ENCODE measurements around the gene FYB1. TPM values are rescaled to one million over a fixed set of nuclear protein-coding genes. Genes with fewer than 3 reads are reported as not detected.

FYB1 gene
- total RNA-seq, 2 donors from 2014 or later: 95.7 to 153 TPM

DNA sequence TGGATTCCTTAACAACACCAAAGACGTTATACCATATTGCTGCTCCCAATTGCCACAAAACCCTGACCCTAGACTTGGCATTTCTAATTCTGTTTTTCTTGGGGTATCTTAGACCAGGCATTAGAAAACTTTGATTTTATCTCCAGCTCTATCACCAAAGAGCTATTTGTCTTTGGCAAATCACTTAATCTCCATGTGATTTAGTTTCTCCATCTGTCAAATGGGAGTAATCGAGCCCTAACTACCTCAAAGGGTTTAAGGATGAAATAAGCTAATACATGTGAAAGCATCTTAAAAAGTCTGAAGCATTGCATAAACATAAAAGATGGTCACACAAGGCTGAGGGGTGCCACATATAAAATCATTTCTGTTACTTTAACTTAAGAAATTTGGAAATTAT is 60.6 kb downstream of the FYB1 start:
- H3K36me3 Mint-ChIP-seq (ENCODE audit: low read depth): peaks cover 30% of the 10 kb centered on the region
- no peaks in the 10 kb centered on the region for H3K27me3 Mint-ChIP-seq
- peaks cover 58% of the 10 kb centered on the region for H3K4me1 Mint-ChIP-seq
- peak overlapping the region; percentile 57 for H3K27ac Mint-ChIP-seq
- peak overlapping the region; percentile 73 for H3K4me3 Mint-ChIP-seq
- no peaks in the 10 kb centered on the region for H3K9me3 Mint-ChIP-seq
- no peak for ATAC-seq (replicated peaks)

DNA sequence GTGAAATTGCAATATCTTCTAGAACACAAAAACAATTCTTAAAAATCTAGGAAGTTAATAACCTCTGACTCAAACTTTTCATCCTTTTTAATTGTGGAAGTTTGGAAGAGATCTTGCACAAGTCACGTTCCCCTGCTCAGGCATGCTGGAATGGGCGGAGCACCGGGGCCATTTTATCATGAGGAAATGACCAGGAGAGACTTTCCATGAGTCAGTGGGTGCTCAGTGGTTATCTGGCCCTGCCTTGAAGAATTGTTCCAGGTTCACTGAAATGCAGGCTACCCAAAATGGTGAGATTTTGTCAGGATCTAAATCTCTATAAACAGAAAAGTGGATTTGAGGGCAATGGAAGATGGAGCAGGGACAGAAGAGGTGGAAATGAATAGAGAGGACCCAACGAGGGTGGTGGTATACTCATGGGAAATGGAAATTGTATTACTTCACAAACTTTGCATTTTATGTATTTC is 61.2 kb downstream of the FYB1 start:
- H3K4me3 Mint-ChIP-seq: peak overlapping the region; percentile 73
- H3K27ac Mint-ChIP-seq: peak overlapping the region; percentile 57
- peak; percentile 46 for ATAC-seq (replicated peaks)
- peaks cover 36% of the 10 kb centered on the region for H3K36me3 Mint-ChIP-seq (ENCODE audit: low read depth)
- H3K27me3 Mint-ChIP-seq: no peaks in the 10 kb centered on the region
- H3K4me1 Mint-ChIP-seq: peaks cover 56% of the 10 kb centered on the region
- no peaks in the 10 kb centered on the region for H3K9me3 Mint-ChIP-seq

GRCh38 chr5:39157701-39158100 is 61.7 kb downstream of the FYB1 start:
- peaks cover 59% of the 10 kb centered on the region for H3K4me1 Mint-ChIP-seq
- peaks cover 41% of the 10 kb centered on the region for H3K36me3 Mint-ChIP-seq (ENCODE audit: low read depth)
- H3K9me3 Mint-ChIP-seq: no peaks in the 10 kb centered on the region
- peak overlapping the region; percentile 73 for H3K4me3 Mint-ChIP-seq
- no peaks in the 10 kb centered on the region for H3K27me3 Mint-ChIP-seq
- peak; percentile 25 for ATAC-seq (replicated peaks)
- H3K27ac Mint-ChIP-seq: peak overlapping the region; percentile 57

DNA sequence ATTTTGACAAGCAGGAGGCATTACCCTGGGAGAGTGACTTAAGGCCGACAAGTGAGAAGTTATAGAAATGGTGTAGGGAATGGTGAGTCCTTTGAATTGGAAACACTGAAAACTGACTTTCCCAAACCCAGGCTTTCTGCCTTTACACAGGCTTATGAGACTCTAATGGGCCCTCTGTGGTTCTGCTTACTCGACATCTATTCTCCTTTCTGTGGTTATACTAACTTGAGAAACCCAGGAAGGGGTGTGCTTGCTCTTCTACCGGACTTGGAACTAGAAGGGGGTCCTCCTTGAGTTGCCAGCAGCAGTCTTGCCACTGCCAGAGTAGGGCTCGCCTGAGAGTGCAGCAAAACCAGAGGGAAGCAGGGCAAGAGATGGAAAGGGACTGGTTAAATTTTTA is 63.3 kb downstream of the FYB1 start:
- Mint-ChIP-seq H3K9me3 (no peaks in the 10 kb centered on the region), H3K27me3 (no peaks in the 10 kb centered on the region), H3K27ac (peak overlapping the region; percentile 73), H3K4me3 (peak overlapping the region; percentile 73), H3K36me3 (ENCODE audit: low read depth) (peaks cover 49% of the 10 kb centered on the region), H3K4me1 (peaks cover 64% of the 10 kb centered on the region)
- peak; percentile 13 for ATAC-seq (replicated peaks)

GRCh38 chr5:39151745-39152144 is 67.6 kb downstream of the FYB1 start:
- Mint-ChIP-seq H3K9me3 (no peaks in the 10 kb centered on the region), H3K27me3 (no peaks in the 10 kb centered on the region), H3K4me3 (peak overlapping the region; percentile 73), H3K36me3 (ENCODE audit: low read depth) (peaks cover 65% of the 10 kb centered on the region), H3K27ac (peak overlapping the region; percentile 73), H3K4me1 (peaks cover 45% of the 10 kb centered on the region)
- ATAC-seq (replicated peaks): no peak

DNA sequence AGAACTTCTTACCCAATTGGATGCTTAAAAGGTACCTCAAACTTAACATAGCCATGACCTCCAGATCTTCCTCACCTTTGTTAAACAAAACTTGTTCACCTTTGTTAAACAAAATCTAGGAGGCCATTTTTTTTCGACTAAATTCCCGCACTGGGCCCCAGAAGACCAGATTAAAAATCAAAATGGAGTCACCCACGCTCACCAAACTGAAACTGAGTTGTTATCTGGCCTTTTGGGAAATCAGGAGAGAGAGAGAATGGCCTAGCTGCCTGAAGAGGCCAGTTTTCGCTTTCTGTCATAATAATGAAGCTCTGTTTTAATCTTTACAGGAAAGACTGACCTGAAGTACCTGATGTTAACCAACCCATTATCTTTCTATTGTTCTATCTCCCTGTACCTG is 69.4 kb downstream of the FYB1 start:
- no peaks in the 10 kb centered on the region for H3K27me3 Mint-ChIP-seq
- no peaks in the 10 kb centered on the region for H3K9me3 Mint-ChIP-seq
- no peak for ATAC-seq (replicated peaks)
- H3K27ac Mint-ChIP-seq: peak overlapping the region; percentile 73
- peaks cover 41% of the 10 kb centered on the region for H3K4me1 Mint-ChIP-seq
- peaks cover 62% of the 10 kb centered on the region for H3K36me3 Mint-ChIP-seq (ENCODE audit: low read depth)
- peak overlapping the region; percentile 73 for H3K4me3 Mint-ChIP-seq

- Mint-ChIP-seq H3K36me3 (ENCODE audit: low read depth) (peaks cover 61% of the 10 kb centered on the region), H3K9me3 (no peaks in the 10 kb centered on the region), H3K4me3 (peak overlapping the region; percentile 73), H3K27me3 (no peaks in the 10 kb centered on the region), H3K4me1 (peaks cover 39% of the 10 kb centered on the region), H3K27ac (peak overlapping the region; percentile 73)
- peak; percentile 34 for ATAC-seq (replicated peaks)
These were observed 70.3 kb downstream of the FYB1 start for GRCh38 chr5:39148983-39149534.

- Mint-ChIP-seq H3K27ac (peak overlapping the region; percentile 42), H3K4me1 (peaks cover 27% of the 10 kb centered on the region), H3K27me3 (no peaks in the 10 kb centered on the region), H3K36me3 (ENCODE audit: low read depth) (peaks cover 42% of the 10 kb centered on the region), H3K9me3 (no peaks in the 10 kb centered on the region), H3K4me3 (peak overlapping the region; percentile 15)
- peak; percentile 21 for ATAC-seq (replicated peaks)
These were observed 72.4 kb downstream of the FYB1 start for GRCh38 chr5:39146831-39147540.

DNA sequence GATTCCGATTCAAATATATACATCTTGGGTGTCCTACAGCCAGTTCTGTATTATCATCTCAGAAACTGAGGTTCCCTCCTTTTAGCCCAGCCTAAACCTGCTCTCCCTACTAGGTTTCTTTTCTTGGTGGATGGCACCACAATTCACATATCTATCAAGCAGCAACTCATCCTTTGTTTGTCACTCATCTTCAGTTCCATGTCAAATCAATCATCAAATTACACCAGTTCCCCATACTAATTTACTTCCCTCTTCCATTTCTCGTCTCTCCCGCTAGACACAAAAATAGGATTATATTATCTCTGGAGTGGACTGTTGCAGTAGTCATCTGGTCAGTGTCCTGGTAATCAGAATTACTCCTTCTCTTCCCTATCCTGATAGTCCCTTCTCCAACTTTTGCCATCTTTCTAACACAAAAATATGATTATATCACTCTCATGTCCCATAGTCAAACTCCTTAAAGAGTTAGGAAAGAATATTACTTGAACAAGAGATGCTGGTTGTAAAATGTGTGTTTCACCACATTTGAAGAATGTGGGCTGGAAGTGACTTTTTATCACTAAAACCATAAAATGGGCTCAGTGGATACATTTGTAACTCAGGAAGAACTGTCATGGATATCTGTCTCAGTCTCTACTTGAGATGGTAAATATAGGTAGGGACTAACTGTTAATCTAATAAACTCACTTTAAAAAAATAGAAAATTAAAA is 76.1 kb downstream of the FYB1 start:
- peaks cover 11% of the 10 kb centered on the region for H3K4me1 Mint-ChIP-seq
- ATAC-seq (replicated peaks): no peak
- H3K27me3 Mint-ChIP-seq: no peaks in the 10 kb centered on the region
- H3K27ac Mint-ChIP-seq: no peak overlapping the region
- peaks cover 13% of the 10 kb centered on the region for H3K36me3 Mint-ChIP-seq (ENCODE audit: low read depth)
- no peak overlapping the region for H3K4me3 Mint-ChIP-seq
- no peaks in the 10 kb centered on the region for H3K9me3 Mint-ChIP-seq

DNA sequence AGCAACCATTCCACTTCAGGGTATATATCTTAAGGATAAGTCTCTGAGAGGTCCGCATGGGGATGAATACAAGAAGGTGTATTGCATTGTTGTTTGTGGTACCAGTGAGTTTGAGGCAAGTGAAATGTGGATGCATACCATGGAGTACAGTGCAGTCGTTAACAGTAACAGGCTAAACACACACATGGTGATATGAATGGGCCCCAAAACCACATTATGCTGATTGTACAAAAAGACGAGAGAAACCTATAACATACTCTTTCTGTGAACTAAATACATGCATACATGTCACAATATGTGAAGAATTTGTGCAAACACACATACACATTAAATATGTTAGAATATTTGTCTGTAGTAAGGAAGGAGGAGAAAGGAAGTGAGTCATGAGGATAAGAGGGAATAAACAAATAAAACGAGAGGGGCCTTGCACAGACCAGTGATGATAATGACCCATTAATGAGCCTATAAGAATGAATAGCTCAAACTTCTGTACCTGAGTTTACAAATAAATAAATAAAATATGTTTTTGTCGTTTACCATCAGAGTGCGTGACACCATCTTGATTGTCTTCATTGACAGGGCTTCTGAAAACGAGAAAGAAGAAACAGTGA is 78.7 kb downstream of the FYB1 start:
- peak overlapping the region; percentile 42 for H3K27ac Mint-ChIP-seq

DNA sequence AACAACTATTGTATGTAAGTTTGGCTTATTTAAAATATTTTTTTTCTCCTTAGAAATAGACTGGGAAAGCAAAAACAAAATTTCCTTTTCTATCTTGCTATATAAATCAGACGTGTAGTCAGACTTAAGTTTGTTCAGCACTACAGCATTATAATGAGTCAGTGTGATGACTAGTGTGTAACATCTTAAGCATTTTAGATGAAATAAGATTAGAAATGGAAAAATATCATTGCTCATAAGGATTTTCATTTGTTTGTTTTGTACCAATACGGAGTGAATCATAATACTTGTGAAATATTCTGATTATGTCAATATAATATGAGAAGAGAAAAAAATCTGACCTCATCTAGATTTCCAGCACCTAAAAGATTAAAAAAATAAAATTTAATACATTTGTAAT is 80.5 kb downstream of the FYB1 start:
- no peak overlapping the region for H3K27ac Mint-ChIP-seq
- peak; percentile 46 for ATAC-seq (replicated peaks)
- no peaks in the 10 kb centered on the region for H3K9me3 Mint-ChIP-seq
- peak overlapping the region; percentile 55 for H3K4me3 Mint-ChIP-seq
- peaks cover 20% of the 10 kb centered on the region for H3K4me1 Mint-ChIP-seq
- peaks cover 42% of the 10 kb centered on the region for H3K36me3 Mint-ChIP-seq (ENCODE audit: low read depth)
- no peaks in the 10 kb centered on the region for H3K27me3 Mint-ChIP-seq

More for the DNA sequence above, 78.7 kb downstream of the FYB1 start:
- peak overlapping the region; percentile 27 for H3K4me3 Mint-ChIP-seq
- no peaks in the 10 kb centered on the region for H3K27me3 Mint-ChIP-seq
- peaks cover 20% of the 10 kb centered on the region for H3K4me1 Mint-ChIP-seq
- peaks cover 32% of the 10 kb centered on the region for H3K36me3 Mint-ChIP-seq (ENCODE audit: low read depth)
- H3K9me3 Mint-ChIP-seq: no peaks in the 10 kb centered on the region
- ATAC-seq (replicated peaks): peak; percentile 25

DNA sequence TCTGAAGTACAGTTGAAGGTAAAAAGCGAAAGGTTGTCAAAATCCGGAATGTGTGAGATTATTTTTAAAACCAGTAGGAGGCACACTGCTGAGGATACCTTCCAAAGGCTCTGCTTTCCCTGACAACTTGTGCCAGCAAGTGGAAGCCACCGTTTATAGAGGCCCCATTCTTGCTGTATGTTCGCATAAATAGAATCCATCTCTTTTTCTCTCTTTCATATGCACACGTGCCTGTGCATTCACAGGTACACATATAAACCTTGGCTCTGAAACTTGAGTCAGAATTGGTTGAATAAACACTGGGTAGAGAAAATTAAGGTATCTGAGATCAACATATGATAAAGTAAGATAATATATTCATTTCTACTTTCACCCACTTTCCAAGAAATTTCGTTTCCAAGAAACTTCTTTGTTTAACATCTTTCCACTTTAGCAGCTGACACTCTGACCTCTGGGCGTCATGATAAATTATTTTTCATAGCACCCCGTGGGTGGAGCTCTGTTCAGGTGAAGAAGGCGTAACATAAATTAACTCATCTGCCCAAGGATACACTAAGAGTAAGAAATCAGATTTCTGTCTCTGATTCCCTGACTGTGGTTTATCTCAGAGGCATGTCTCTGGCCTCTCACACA is 81.4 kb downstream of the FYB1 start:
- ATAC-seq (replicated peaks): peak; percentile 81
- no peaks in the 10 kb centered on the region for H3K9me3 Mint-ChIP-seq
- H3K36me3 Mint-ChIP-seq (ENCODE audit: low read depth): peaks cover 52% of the 10 kb centered on the region
- H3K27ac Mint-ChIP-seq: peak overlapping the region; percentile 80
- no peaks in the 10 kb centered on the region for H3K27me3 Mint-ChIP-seq
- peaks cover 25% of the 10 kb centered on the region for H3K4me1 Mint-ChIP-seq
- peak overlapping the region; percentile 55 for H3K4me3 Mint-ChIP-seq

- Mint-ChIP-seq H3K36me3 (ENCODE audit: low read depth) (peaks cover 57% of the 10 kb centered on the region), H3K4me3 (peak overlapping the region; percentile 55), H3K27ac (peak overlapping the region; percentile 80), H3K4me1 (peaks cover 27% of the 10 kb centered on the region), H3K9me3 (no peaks in the 10 kb centered on the region), H3K27me3 (no peaks in the 10 kb centered on the region)
- ATAC-seq (replicated peaks): no peak
These were observed 82.0 kb downstream of the FYB1 start for GRCh38 chr5:39137391-39137790.

DNA sequence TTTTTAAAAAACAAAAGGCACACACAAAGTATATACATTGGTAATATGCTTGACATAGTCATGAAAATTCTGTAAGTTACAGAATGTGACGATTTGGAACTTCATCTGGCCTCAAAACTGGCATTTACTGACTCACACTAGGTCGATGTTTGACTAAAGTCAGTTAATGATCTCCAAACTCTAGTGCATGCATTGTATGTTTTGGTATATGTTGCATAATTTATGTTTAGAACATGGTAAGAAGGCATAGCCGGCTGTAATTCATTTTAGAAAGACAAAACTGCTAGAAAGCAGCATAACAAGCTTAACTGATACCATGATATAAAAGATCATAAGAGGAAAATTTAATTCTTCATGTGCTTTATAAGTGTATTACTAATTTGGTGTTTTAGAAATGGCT is 86.6 kb downstream of the FYB1 start:
- Mint-ChIP-seq H3K4me1 (peaks cover 19% of the 10 kb centered on the region), H3K4me3 (no peak overlapping the region), H3K9me3 (no peaks in the 10 kb centered on the region), H3K27me3 (no peaks in the 10 kb centered on the region), H3K36me3 (ENCODE audit: low read depth) (peaks cover 96% of the 10 kb centered on the region), H3K27ac (peak overlapping the region; percentile 71)
- ATAC-seq (replicated peaks): no peak

Measured in activated T-helper 17 cell treated with anti-CD3 and anti-CD28 coated beads, Interleukin-2, amount 50 U/mL, for 72 hours (primary cell).